H9 (cell line): ENCODE results near the gene FAM3D. TPM values are rescaled to one million over a fixed set of nuclear protein-coding genes. Genes with fewer than 3 reads are reported as not detected.

Experiments
- DNase-seq: peaks from one replicate; pipeline ENCODE4 v3.0.0-alpha.2; 2017
- H2AFZ ChIP-seq: one replicate; pipeline ENCODE4 v1.6.1; 2013; ENCODE audit warnings: mild to moderate bottlenecking, low read length, control low read depth, moderate library complexity
- H2AK5ac ChIP-seq: 2 replicates; pipeline ENCODE4 v1.6.1; 2013; ENCODE audit warnings: low read length, control low read depth, mixed read lengths; ENCODE audit not compliant: insufficient read length
- H2BK120ac ChIP-seq: one replicate; pipeline ENCODE4 v1.6.1; 2013; ENCODE audit warnings: low read depth, mild to moderate bottlenecking, low read length, control low read depth, inconsistent platforms; ENCODE audit not compliant: poor library complexity, severe bottlenecking
- H2BK12ac ChIP-seq: 2 replicates; pipeline ENCODE4 v1.6.1; 2013; ENCODE audit warnings: low read length, control low read depth, mixed read lengths, low read depth; ENCODE audit not compliant: insufficient read length
- H2BK15ac ChIP-seq: 2 replicates; pipeline ENCODE4 v1.6.1; 2013; ENCODE audit warnings: low read depth, low read length, control low read depth
- H2BK20ac ChIP-seq: one replicate; pipeline ENCODE4 v1.6.1; 2013; ENCODE audit warnings: low read depth, mild to moderate bottlenecking, low read length, control low read depth, inconsistent platforms; ENCODE audit not compliant: poor library complexity, severe bottlenecking
- H2BK5ac ChIP-seq: 2 replicates; pipeline ENCODE4 v1.6.1; 2013; ENCODE audit warnings: low read length, control low read depth, mixed read lengths; ENCODE audit not compliant: insufficient read length
- H3K14ac ChIP-seq: 2 replicates; pipeline ENCODE4 v1.6.1; 2013; ENCODE audit warnings: low read length, control low read depth; ENCODE audit not compliant: insufficient read depth
- H3K18ac ChIP-seq: 2 replicates; pipeline ENCODE4 v1.6.1; 2013; ENCODE audit warnings: low read depth, mild to moderate bottlenecking, mixed read lengths, low read length, control low read depth; ENCODE audit not compliant: insufficient read length
- H3K23ac ChIP-seq: 2 replicates; pipeline ENCODE4 v1.6.1; 2013; ENCODE audit warnings: low read length, control low read depth, mixed read lengths, low read depth; ENCODE audit not compliant: insufficient read length
- H3K23me2 ChIP-seq: 2 replicates; pipeline ENCODE4 v1.6.1; 2013; ENCODE audit warnings: low read depth, mild to moderate bottlenecking, mixed read lengths, low read length, control low read depth; ENCODE audit not compliant: insufficient read length, poor library complexity, severe bottlenecking
- H3K27ac ChIP-seq: 2 replicates; pipeline ENCODE4 v1.5.1; 2013; ENCODE audit warnings: low read length, control low read depth, mixed read lengths, low read depth; ENCODE audit not compliant: insufficient read length
- H3K27me3 ChIP-seq: 2 replicates; pipeline ENCODE4 v1.6.1; 2013; ENCODE audit warnings: low read length, control low read depth, inconsistent platforms; ENCODE audit not compliant: insufficient read depth
- H3K4ac ChIP-seq: 2 replicates; pipeline ENCODE4 v1.6.1; 2013; ENCODE audit warnings: low read depth, mild to moderate bottlenecking, control low read depth, inconsistent platforms, low read length, moderate library complexity
- H3K4me1 ChIP-seq: 2 replicates; pipeline ENCODE4 v1.6.1; 2013; ENCODE audit warnings: low read length, control low read depth, inconsistent platforms; ENCODE audit not compliant: insufficient read depth
- H3K4me2 ChIP-seq: 2 replicates; pipeline ENCODE4 v1.6.1; 2013; ENCODE audit warnings: low read length, control low read depth, mixed read lengths; ENCODE audit not compliant: insufficient read length, insufficient read depth
- H3K56ac ChIP-seq: 2 replicates; pipeline ENCODE4 v1.6.1; 2013; ENCODE audit warnings: low read depth, mild to moderate bottlenecking, mixed read lengths, low read length, control low read depth; ENCODE audit not compliant: insufficient read length
- H3K79me1 ChIP-seq: 2 replicates; pipeline ENCODE4 v1.6.1; 2013; ENCODE audit warnings: low read depth, mild to moderate bottlenecking, moderate library complexity, low read length, control low read depth, inconsistent platforms; ENCODE audit not compliant: insufficient read depth, poor library complexity, severe bottlenecking
- H3K79me2 ChIP-seq: 2 replicates; pipeline ENCODE4 v1.6.1; 2013; ENCODE audit warnings: low read length, control low read depth, inconsistent platforms; ENCODE audit not compliant: insufficient read depth
- H3K9ac ChIP-seq: 2 replicates; pipeline ENCODE4 v1.6.1; 2013; ENCODE audit warnings: low read length, control low read depth, mixed read lengths; ENCODE audit not compliant: insufficient read length; ENCODE audit errors: extremely low read depth
- H3K9me3 ChIP-seq: one replicate; pipeline ENCODE4 v1.6.1; 2013; ENCODE audit warnings: low read depth, low read length, inconsistent platforms; ENCODE audit not compliant: control insufficient read depth
- H3T11ph ChIP-seq: one replicate; pipeline ENCODE4 v1.6.1; 2013; ENCODE audit warnings: mild to moderate bottlenecking, low read length, control low read depth, inconsistent platforms
- H4K20me1 ChIP-seq: one replicate; pipeline ENCODE4 v1.6.1; 2013; ENCODE audit not compliant: control insufficient read depth, insufficient read length, insufficient read depth
- H4K5ac ChIP-seq: 2 replicates; pipeline ENCODE4 v1.6.1; 2013; ENCODE audit warnings: low read depth, mild to moderate bottlenecking, mixed read lengths, low read length, control low read depth; ENCODE audit not compliant: insufficient read length
- H4K8ac ChIP-seq: replicated peaks from 2 replicates; pipeline ENCODE4 v1.6.1; 2013; ENCODE audit warnings: low read length, control low read depth, mixed read lengths, low read depth; ENCODE audit not compliant: insufficient read length
- H4K91ac ChIP-seq: 2 replicates; pipeline ENCODE4 v1.6.1; 2013; ENCODE audit warnings: low read depth, mild to moderate bottlenecking, moderate library complexity, mixed read lengths, low read length, control low read depth; ENCODE audit not compliant: insufficient read length
- H3K27ac Mint-ChIP-seq, 3 experiments: 2 replicates in 2 of 3; 3 replicates in 1 of 3; pipeline ENCODE4 v1.8.0; 2020 to 2021; ENCODE audit warnings: mixed read lengths in 3 of 3, mild to moderate bottlenecking in 1 of 3, moderate library complexity in 1 of 3
- H3K27me3 Mint-ChIP-seq: 2 replicates; pipeline ENCODE4 v1.8.0; 2021; ENCODE audit warnings: low read depth, mild to moderate bottlenecking, moderate library complexity, mixed read lengths
- H3K36me3 Mint-ChIP-seq, 3 experiments: 2 replicates in 2 of 3; 3 replicates in 1 of 3; pipeline ENCODE4 v1.8.0; 2020 to 2021; ENCODE audit warnings: low read depth in 3 of 3, mixed read lengths in 3 of 3; ENCODE audit not compliant: insufficient read depth in 1 of 3
- H3K4me1 Mint-ChIP-seq, 2 experiments: 2 replicates each; pipeline ENCODE4 v1.8.0; 2020; ENCODE audit warnings: mixed read lengths in 2 of 2
- H3K4me3 Mint-ChIP-seq, 2 experiments: 2 replicates in 1 of 2; 3 replicates in 1 of 2; pipeline ENCODE4 v1.8.0; 2020 to 2021; ENCODE audit warnings: mild to moderate bottlenecking in 2 of 2, mixed read lengths in 2 of 2, moderate library complexity in 1 of 2
- H3K9me3 Mint-ChIP-seq, 2 experiments: 2 replicates in 1 of 2; 3 replicates in 1 of 2; pipeline ENCODE4 v1.8.0; 2020; ENCODE audit warnings: mild to moderate bottlenecking in 2 of 2, mixed read lengths in 2 of 2, moderate library complexity in 1 of 2
- WGBS: extraction: QIAGEN DNeasy Blood & Tissue Kit; methylation state at CpG from one replicate; pipeline ENCODE4 v1.1.7; 2013; ENCODE audit warnings: missing lambda C conversion rate, low lambda C conversion rate, mixed read lengths; ENCODE audit not compliant: insufficient read length; ENCODE audit errors: extremely low coverage; 5-methylcytosine and 5-hydroxymethylcytosine counted together
- total RNA-seq: library from RNA; stranded (reverse); gene quantifications from 2 replicates; pipeline ENCODE4 v1.2.1, GENCODE V29; 2021
- TF ChIP-seq, protein P1 (sequence below): fragments of 200-600 bp; sonication (generic); conservative IDR thresholded peaks from 3 replicates; pipeline ENCODE4 v1.8.0; 2021; ENCODE audit warnings: antibody characterized with exemption, mild to moderate bottlenecking

FAM3D gene
- total RNA-seq, 1 experiment from 2014 or later = not detected

DNA sequence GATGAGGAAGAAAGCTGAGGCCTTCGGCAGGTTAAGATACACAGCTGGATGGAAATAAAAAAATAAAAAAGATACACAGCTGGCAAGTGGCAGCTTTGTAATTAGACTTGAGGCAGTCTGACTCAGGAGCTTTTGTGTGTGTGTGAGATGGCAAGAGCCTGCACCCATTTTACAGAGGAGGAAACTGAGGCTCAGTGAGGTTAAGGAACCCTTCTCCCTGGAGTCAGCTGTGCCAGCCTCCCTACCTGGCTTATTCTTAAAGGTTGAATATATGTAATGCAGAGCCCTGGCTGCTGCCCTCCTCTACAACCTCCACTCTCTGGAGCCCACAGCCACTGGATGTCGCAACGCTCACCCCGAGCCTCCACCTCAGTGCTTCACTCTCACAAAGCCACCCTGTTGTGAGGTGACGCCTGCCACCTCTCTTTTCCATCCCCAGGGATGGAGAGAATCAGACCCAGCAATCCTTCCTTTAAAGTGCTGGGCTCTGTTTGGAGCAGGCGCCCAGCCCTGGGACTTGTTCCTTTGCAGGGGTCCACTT is 68.7 kb downstream of the FAM3D start:
- H3K14ac ChIP-seq = no peak overlapping the region
- Mint-ChIP-seq H3K4me1 (peaks cover 3 to 10% of the 10 kb centered on the region in 2 experiments; a peak in 2 of 4 replicates), H3K27me3 (peaks cover 4% of the 10 kb centered on the region), H3K27ac (no peak overlapping the region), H3K36me3 (no peaks in the 10 kb centered on the region), H3K4me3 (no peak overlapping the region), H3K9me3 (no peaks in the 10 kb centered on the region)
- no peak overlapping the region for H2BK120ac ChIP-seq
- H2AFZ ChIP-seq = no peak overlapping the region
- H3K27me3 ChIP-seq = no peaks in the 10 kb centered on the region
- H2BK20ac ChIP-seq = no peak overlapping the region
- H3K79me1 ChIP-seq = no peaks in the 10 kb centered on the region
- H2AK5ac ChIP-seq = no peak overlapping the region
- H3K4ac ChIP-seq = no peak overlapping the region
- H3T11ph ChIP-seq = no peak overlapping the region
- H3K56ac ChIP-seq = no peak overlapping the region
- H2BK12ac ChIP-seq = no peak overlapping the region
- no peaks in the 10 kb centered on the region for H3K79me2 ChIP-seq
- DNase-seq = no peak
- no peak overlapping the region for H3K4me2 ChIP-seq
- no peak overlapping the region for H3K18ac ChIP-seq
- TF ChIP-seq, protein P1, sequence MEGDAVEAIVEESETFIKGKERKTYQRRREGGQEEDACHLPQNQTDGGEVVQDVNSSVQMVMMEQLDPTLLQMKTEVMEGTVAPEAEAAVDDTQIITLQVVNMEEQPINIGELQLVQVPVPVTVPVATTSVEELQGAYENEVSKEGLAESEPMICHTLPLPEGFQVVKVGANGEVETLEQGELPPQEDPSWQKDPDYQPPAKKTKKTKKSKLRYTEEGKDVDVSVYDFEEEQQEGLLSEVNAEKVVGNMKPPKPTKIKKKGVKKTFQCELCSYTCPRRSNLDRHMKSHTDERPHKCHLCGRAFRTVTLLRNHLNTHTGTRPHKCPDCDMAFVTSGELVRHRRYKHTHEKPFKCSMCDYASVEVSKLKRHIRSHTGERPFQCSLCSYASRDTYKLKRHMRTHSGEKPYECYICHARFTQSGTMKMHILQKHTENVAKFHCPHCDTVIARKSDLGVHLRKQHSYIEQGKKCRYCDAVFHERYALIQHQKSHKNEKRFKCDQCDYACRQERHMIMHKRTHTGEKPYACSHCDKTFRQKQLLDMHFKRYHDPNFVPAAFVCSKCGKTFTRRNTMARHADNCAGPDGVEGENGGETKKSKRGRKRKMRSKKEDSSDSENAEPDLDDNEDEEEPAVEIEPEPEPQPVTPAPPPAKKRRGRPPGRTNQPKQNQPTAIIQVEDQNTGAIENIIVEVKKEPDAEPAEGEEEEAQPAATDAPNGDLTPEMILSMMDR = no peak
- H2BK15ac ChIP-seq = no peak overlapping the region
- no peaks in the 10 kb centered on the region for H4K20me1 ChIP-seq
- H2BK5ac ChIP-seq = no peak overlapping the region
- no peak overlapping the region for H3K23ac ChIP-seq
- H4K8ac ChIP-seq = no peak overlapping the region
- H4K91ac ChIP-seq = no peak overlapping the region
- no peaks in the 10 kb centered on the region for H3K4me1 ChIP-seq
- no peak overlapping the region for H4K5ac ChIP-seq
- H3K9me3 ChIP-seq = no peaks in the 10 kb centered on the region
- no peaks in the 10 kb centered on the region for H3K23me2 ChIP-seq
- H3K9ac ChIP-seq = no peak overlapping the region
- no CpG with 5 or more reads among the region's 6 CpGs for WGBS
- H3K27ac ChIP-seq = no peak overlapping the region
